GM12878 (cell line): Measurements from ENCODE around the gene CHCHD6. TPM values are rescaled to one million over a fixed set of nuclear protein-coding genes. Genes with fewer than 3 reads are reported as not detected.

ENCODE experiments used
- BCLAF1 ChIP-seq: fragments of 450-650 bp; IDR thresholded peaks from 2 replicates; pipeline ENCODE4 v1.6.1; 2017; ENCODE audit warnings: antibody characterized with exemption, mild to moderate bottlenecking, moderate library complexity
- BRCA1 ChIP-seq: IDR thresholded peaks from 2 replicates; pipeline ENCODE4 v1.6.1; 2011; ENCODE audit warnings: low read depth, low read length, improper control_type of control experiment
- CEBPZ ChIP-seq: fragments of 150-350 bp; IDR thresholded peaks from 2 replicates; pipeline ENCODE4 v1.6.1; 2016; ENCODE audit warnings: low read depth, low read length
- IKZF2 ChIP-seq, 2 experiments: fragments of 450-650 bp; IDR thresholded peaks; 2 replicates each; pipeline ENCODE4 v1.6.1; 2017; ENCODE audit warnings: mild to moderate bottlenecking in 2 of 2, moderate library complexity in 2 of 2
- PBX3 ChIP-seq: IDR thresholded peaks from 2 replicates; pipeline ENCODE4 v1.6.1; 2011; ENCODE audit warnings: mild to moderate bottlenecking, low read depth, low read length, moderate library complexity; ENCODE audit not compliant: insufficient replicate concordance
- SMAD1 ChIP-seq: fragments of 450-650 bp; IDR thresholded peaks from 2 replicates; pipeline ENCODE4 v1.6.1; 2018; ENCODE audit warnings: mild to moderate bottlenecking, low read depth; ENCODE audit not compliant: partially characterized antibody
- ZNF217 ChIP-seq: fragments of 450-650 bp; IDR thresholded peaks from 2 replicates; pipeline ENCODE4 v1.6.1; 2017; ENCODE audit warnings: antibody characterized with exemption, mild to moderate bottlenecking
- ZNF622 ChIP-seq: fragments of 450-650 bp; IDR thresholded peaks from 2 replicates; pipeline ENCODE4 v1.6.1; 2017; ENCODE audit warnings: mild to moderate bottlenecking, inconsistent platforms
- polyA plus RNA-seq, 11 experiments: library from polyadenylated mRNA; depleted of rRNA in 4 of 11; unstranded in 6 of 11; stranded (reverse) in 5 of 11; fragments of >200 nt; fragmentation: Nextera tagmentation in 4 of 11; fragmentation: Illumina TruSeq in 1 of 11; extraction: Ambion mirVana in 4 of 11; extraction: Trizol in 1 of 11; gene quantifications; 1 replicate in 1 of 11; 2 replicates in 10 of 11; pipeline versions ENCODE4 v1.2.1 to v1.2.3, GENCODE V29; 2011 to 2016; ENCODE audit warnings: inconsistent platforms in 2 of 11, missing spikeins in 2 of 11, low read depth in 1 of 11
- total RNA-seq, 4 experiments: library from RNA; depleted of rRNA in 3 of 4; stranded (reverse); fragments of >200 nt in 3 of 4; fragmentation: Illumina TruSeq in 1 of 4; extraction: Trizol in 1 of 4; gene quantifications; 2 replicates each; pipeline versions ENCODE4 v1.2.1 to v1.2.3, GENCODE V29; 2013 to 2021

CHCHD6 gene
- total and polyA plus RNA-seq, 10 of the 15 experiments (the other 5 are each of a cell fraction or from before 2014, with no cell fraction given): 2.7 to 16.7 (median 12.3) TPM

GRCh38 chr3:126889276-126890201 lies 185.5 kb downstream of the CHCHD6 start (continued):
- TF ChIP-seq BRCA1 (no peak), BCLAF1 (no peak), ZNF217 (no peak), ZNF622 (no peak), IKZF2 (IDR thresholded peaks at IDR 0.05) (no peak), CEBPZ (no peak), PBX3 (no peak), SMAD1 (no peak)
